IPS-20b (cell line): ENCODE data around the gene CHD6.

Source experiments
- H3K27ac ChIP-seq: one replicate; pipeline ENCODE4 v1.5.1; 2013; ENCODE audit warnings: low read length
- H3K27me3 ChIP-seq: 2 replicates; pipeline ENCODE4 v1.6.1; 2013; ENCODE audit warnings: mild to moderate bottlenecking, low read length, inconsistent platforms; ENCODE audit not compliant: insufficient read depth
- H3K36me3 ChIP-seq: 2 replicates; pipeline ENCODE4 v1.6.1; 2013; ENCODE audit warnings: low read depth, mild to moderate bottlenecking, inconsistent platforms, low read length, moderate library complexity; ENCODE audit not compliant: insufficient read depth
- H3K4me1 ChIP-seq: 2 replicates; pipeline ENCODE4 v1.6.1; 2013; ENCODE audit warnings: mild to moderate bottlenecking, control low read depth, inconsistent platforms, low read length, moderate library complexity; ENCODE audit not compliant: insufficient read depth
- H3K4me3 ChIP-seq: 2 replicates; pipeline ENCODE4 v1.5.1; 2013; ENCODE audit warnings: mild to moderate bottlenecking, low read length, inconsistent platforms
- H3K9ac ChIP-seq: 2 replicates; pipeline ENCODE4 v1.6.1; 2013; ENCODE audit warnings: low read depth, mild to moderate bottlenecking, inconsistent platforms, low read length, moderate library complexity
- H3K9me3 ChIP-seq: 2 replicates; pipeline ENCODE4 v1.6.1; 2013; ENCODE audit warnings: mild to moderate bottlenecking, low read depth, low read length, inconsistent platforms; ENCODE audit not compliant: insufficient read depth

Gene CHD6

GRCh38 chr20:41512624-41513023 is 105.6 kb downstream of the CHD6 start:
- Histone ChIP-seq H3K27ac (no peak overlapping the region), H3K27me3 (no peaks in the 10 kb centered on the region), H3K4me3 (no peak overlapping the region), H3K9ac (no peak overlapping the region), H3K9me3 (no peaks in the 10 kb centered on the region), H3K36me3 (peaks cover 53% of the 10 kb centered on the region), H3K4me1 (peaks cover 20% of the 10 kb centered on the region; the same call in 1 of the 2 replicates)

- peaks cover 63% of the 10 kb centered on the region for H3K36me3 ChIP-seq
- no peak overlapping the region for H3K27ac ChIP-seq
- H3K4me1 ChIP-seq = peaks cover 17% of the 10 kb centered on the region; the same call in 1 of the 2 replicates
Observed at GRCh38 chr20:41510847-41511450, 107.2 kb downstream of the CHD6 start.

GRCh38 chr20:41510224-41510623 is 108.0 kb downstream of the CHD6 start:
- Histone ChIP-seq H3K36me3 (peaks cover 60% of the 10 kb centered on the region), H3K9ac (no peak overlapping the region), H3K4me3 (no peak overlapping the region), H3K4me1 (peaks cover 17% of the 10 kb centered on the region; the same call in 1 of the 2 replicates), H3K27ac (no peak overlapping the region), H3K27me3 (no peaks in the 10 kb centered on the region), H3K9me3 (peaks cover 1% of the 10 kb centered on the region)

More at GRCh38 chr20:41510847-41511450, 107.2 kb downstream of the CHD6 start:
- Histone ChIP-seq H3K9ac (no peak overlapping the region), H3K4me3 (no peak overlapping the region), H3K9me3 (no peaks in the 10 kb centered on the region), H3K27me3 (no peaks in the 10 kb centered on the region)

GRCh38 chr20:41509316-41510200 is 108.6 kb downstream of the CHD6 start:
- Histone ChIP-seq H3K4me3 (no peak overlapping the region), H3K9me3 (peaks cover 4% of the 10 kb centered on the region), H3K27ac (no peak overlapping the region), H3K4me1 (peaks cover 17% of the 10 kb centered on the region; the same call in 1 of the 2 replicates), H3K36me3 (peaks cover 59% of the 10 kb centered on the region), H3K9ac (no peak overlapping the region), H3K27me3 (no peaks in the 10 kb centered on the region)

DNA sequence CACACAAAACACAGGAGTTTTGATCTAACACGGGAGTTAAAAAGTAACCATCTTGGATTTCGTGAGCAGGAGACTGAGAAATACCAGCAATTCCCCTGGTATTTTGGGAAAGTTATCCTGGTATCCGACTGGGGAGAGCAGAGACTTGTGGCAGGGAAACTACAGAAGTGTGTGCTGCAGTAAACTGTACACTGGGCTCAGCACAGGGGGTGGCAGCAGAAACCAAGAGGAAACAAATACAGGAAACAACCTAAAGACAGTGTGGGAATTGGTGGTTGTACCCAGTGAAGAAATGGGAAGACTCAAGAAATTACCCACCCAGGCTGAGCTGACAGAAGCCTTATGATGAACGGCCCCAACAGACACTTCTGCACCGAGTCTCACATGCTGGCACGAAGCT is 109.8 kb downstream of the CHD6 start:
- peaks cover 14% of the 10 kb centered on the region; the same call in 1 of the 2 replicates for H3K4me1 ChIP-seq
- H3K36me3 ChIP-seq = peaks cover 52% of the 10 kb centered on the region
- no peaks in the 10 kb centered on the region for H3K27me3 ChIP-seq
- H3K27ac ChIP-seq = no peak overlapping the region
- peaks cover 4% of the 10 kb centered on the region for H3K9me3 ChIP-seq
- H3K4me3 ChIP-seq = no peak overlapping the region
- no peak overlapping the region for H3K9ac ChIP-seq

DNA sequence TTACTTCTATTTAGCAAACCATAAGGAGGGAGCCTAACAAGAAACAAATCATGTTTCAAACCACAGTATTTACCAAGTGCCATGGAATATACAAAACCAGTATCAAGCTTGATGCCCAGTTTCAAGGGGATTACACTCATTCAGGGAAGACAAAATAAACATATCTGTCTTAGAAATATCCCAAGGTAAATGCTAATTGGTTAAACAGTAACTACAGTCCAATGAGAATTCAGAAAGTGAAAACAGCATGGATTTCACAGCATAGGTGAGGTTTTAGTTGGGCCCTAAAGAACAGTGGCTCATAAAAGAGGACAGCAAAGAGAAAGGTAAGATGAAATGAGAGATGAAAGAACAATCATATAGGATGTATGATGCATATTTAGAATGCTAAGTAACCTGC is 110.3 kb downstream of the CHD6 start:
- H3K36me3 ChIP-seq = peaks cover 52% of the 10 kb centered on the region
- no peak overlapping the region for H3K4me3 ChIP-seq
- H3K4me1 ChIP-seq = peaks cover 9% of the 10 kb centered on the region; the same call in 1 of the 2 replicates
- H3K27me3 ChIP-seq = no peaks in the 10 kb centered on the region
- H3K9ac ChIP-seq = no peak overlapping the region
- H3K27ac ChIP-seq = no peak overlapping the region
- peaks cover 4% of the 10 kb centered on the region for H3K9me3 ChIP-seq

DNA sequence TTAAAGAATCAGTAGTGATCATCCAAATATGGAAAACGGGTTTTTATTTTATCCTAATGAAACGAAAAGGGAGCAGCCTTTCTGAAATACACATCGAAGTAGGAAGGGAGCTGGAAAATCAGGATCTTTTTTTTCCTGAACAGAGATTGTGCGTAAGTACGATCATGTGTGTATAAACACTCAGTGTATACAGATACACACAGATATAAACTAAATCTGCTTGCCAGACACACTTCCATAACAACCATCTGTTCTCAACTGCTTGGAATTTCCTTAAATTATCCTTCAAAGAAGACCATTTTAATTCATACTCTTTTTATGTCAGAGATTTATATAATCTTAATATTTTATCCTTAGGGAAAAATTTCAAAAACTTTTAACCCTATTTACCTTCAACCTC is 110.7 kb downstream of the CHD6 start:
- no peaks in the 10 kb centered on the region for H3K27me3 ChIP-seq
- no peak overlapping the region for H3K4me3 ChIP-seq
- H3K4me1 ChIP-seq = peaks cover 5% of the 10 kb centered on the region; the same call in 1 of the 2 replicates
- H3K36me3 ChIP-seq = peaks cover 49% of the 10 kb centered on the region
- no peak overlapping the region for H3K27ac ChIP-seq
- peaks cover 4% of the 10 kb centered on the region for H3K9me3 ChIP-seq
- no peak overlapping the region for H3K9ac ChIP-seq

DNA sequence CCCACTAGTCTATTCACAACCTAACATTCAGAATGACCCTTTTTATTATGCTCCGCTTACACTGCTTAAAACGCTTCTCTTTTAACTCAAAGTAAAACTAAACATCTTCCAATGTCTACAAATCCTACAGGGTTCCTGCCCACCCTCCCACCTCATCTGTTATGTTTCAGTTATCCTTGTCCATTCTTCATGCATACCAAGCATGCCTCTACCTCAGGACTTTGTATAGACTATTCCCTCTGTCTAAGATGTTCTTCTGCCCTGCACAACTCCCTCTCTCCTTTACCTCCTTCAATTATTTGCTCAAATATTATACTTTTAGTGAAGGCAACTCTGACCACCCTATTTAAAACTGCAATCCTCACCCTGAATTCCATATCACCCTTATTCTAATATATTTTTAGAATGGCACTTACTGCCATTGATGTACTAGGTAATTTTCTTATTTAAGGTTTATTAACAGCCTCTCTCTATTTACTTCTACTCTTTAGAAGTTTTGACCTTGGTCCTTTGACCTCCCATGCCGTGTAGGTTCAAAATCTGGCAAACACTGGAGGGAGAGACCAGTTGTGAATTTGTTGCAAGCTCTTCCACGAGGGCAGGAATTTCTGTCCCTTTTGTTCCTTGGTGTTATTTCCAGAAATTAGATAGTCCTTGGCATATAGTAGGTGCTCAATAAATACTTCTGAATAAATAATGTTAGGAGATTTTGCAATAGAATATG is 111.8 kb downstream of the CHD6 start:
- H3K27me3 ChIP-seq = no peaks in the 10 kb centered on the region
- H3K9me3 ChIP-seq = peaks cover 4% of the 10 kb centered on the region
- H3K9ac ChIP-seq = no peak overlapping the region
- no peak overlapping the region for H3K4me3 ChIP-seq
- H3K4me1 ChIP-seq = 0 out of 2 replicates have a peak, but pooled peaks cover 3% of the 10 kb centered on the region
- H3K27ac ChIP-seq = no peak overlapping the region
- peaks cover 38% of the 10 kb centered on the region; the same call in 1 of the 2 replicates for H3K36me3 ChIP-seq

DNA sequence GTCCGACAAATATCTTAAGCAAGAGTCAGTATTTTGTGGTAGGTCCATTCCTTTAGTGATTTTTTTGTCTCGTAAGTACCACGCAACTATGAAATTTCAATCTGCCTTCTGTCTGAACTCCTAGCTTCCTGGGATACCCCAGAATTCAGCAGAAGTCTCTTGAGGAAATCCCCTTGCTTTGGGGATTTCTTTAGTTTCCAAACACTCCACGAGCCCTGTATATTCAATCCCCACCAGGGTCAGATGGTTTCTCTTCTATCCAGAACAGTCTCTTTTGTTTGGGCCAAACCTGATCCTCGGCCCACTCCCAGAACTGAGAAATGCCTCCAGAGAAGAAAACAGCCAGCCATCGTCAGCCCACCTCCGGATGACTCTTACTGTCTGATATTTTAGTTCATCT is 113.0 kb downstream of the CHD6 start:
- Histone ChIP-seq H3K9me3 (peaks cover 4% of the 10 kb centered on the region), H3K9ac (no peak overlapping the region), H3K36me3 (peaks cover 30% of the 10 kb centered on the region; the same call in 1 of the 2 replicates), H3K4me3 (no peak overlapping the region), H3K27me3 (no peaks in the 10 kb centered on the region), H3K27ac (no peak overlapping the region), H3K4me1 (peaks cover 12% of the 10 kb centered on the region)

DNA sequence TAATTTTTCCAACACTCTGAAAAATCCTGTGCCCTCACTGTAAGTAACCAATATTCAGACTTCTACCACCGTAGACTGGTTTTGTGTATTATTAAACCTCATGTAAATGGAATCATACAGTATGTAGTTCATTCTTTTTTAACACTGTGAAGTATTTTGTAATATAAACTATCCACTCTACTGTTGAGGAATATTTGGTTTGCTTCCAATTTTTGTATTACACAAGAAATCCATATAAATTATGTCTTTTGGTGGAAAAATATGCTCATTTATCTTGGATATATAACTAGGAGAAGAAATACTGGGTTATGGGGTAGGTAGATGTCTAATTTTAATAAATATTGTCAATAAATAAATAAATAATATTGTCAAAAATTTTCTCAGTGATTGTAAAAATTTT is 116.8 kb downstream of the CHD6 start:
- Histone ChIP-seq H3K27me3 (no peaks in the 10 kb centered on the region), H3K4me3 (no peak overlapping the region), H3K27ac (no peak overlapping the region), H3K9me3 (peaks cover 4% of the 10 kb centered on the region), H3K36me3 (peaks cover 36% of the 10 kb centered on the region), H3K9ac (no peak overlapping the region), H3K4me1 (peaks cover 12% of the 10 kb centered on the region)

GRCh38 chr20:41499961-41500725 is 118.0 kb downstream of the CHD6 start:
- Histone ChIP-seq H3K9ac (no peak overlapping the region), H3K27me3 (no peaks in the 10 kb centered on the region), H3K27ac (no peak overlapping the region), H3K4me1 (peaks cover 12% of the 10 kb centered on the region), H3K9me3 (peaks cover 2% of the 10 kb centered on the region), H3K36me3 (peaks cover 46% of the 10 kb centered on the region), H3K4me3 (no peak overlapping the region)
